Suppressor macrophage treated with lipopolysaccharide for 4 hours (primary cell): ENCODE measurements around the gene CDA.

ENCODE experiments used
- DNase-seq: peaks from one replicate; pipeline ENCODE4 v3.0.0-alpha.2; 2020

Gene CDA

DNA sequence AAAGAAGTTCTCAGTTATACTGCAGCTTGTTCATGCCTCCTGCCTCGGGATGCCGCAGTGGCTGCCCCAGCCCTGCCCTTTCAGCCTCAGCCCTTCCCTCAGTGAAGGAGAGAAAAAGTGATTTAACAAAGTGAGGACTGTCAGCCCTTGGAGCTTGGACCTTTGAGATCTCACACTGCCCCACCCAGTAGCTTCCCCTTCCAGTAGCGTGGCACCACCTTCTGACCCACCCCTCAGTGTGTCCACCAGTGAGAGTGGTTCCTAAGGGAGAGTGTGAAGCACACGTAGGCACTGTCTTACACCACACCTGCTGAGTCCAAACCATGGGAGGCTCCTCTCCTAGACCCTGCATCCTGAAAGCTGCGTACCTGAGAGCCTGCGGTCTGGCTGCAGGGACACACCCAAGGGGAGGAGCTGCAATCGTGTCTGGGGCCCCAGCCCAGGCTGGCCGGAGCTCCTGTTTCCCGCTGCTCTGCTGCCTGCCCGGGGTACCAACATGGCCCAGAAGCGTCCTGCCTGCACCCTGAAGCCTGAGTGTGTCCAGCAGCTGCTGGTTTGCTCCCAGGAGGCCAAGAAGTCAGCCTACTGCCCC is at the start of gene CDA:
Gene CDA (plus strand): TSS at position 464 of the 592 bp plus-strand sequence. CDS start 33 bp downstream, at position 497.
- peak; percentile 29 for DNase-seq

DNA sequence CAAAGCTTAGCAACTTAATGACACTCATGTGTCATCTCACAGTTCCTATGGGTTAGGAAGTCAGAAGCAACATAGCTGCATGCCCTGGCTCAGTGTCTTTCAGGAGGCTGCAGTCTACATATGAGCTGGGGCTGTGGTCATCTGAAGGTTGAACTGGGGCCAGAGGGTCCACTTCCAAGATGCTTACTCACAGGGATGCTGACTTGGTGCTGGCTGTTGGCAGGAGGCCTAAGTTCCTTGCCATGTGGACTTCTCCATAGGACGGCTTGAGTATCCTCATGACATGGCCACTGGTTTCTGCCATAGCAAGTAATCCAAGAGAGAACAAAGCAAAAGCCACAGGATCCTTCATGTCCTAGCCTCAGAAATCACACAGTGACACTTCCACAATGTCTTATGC is 48.6 kb upstream of the CDA start:
- no peak for DNase-seq

DNA sequence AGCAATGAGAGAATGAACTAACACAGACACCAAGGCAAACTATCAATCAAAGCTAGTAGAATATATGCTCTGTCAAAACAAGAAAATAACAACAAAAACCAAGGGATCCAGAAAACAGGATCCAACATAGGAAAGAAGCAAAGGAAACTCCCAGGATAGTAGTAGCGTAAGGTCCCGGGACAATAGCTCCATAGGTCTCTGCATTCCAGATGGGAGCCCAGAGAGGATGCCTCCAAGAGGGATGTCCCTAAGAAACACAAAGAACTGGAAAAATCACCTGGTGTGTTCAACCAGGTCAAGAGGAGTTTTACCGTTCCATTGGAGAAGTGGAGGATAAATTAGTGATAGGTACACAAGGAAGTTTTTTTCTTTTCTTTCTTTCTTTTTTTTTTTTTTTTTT is 42.3 kb upstream of the CDA start:
- no peak for DNase-seq

DNA sequence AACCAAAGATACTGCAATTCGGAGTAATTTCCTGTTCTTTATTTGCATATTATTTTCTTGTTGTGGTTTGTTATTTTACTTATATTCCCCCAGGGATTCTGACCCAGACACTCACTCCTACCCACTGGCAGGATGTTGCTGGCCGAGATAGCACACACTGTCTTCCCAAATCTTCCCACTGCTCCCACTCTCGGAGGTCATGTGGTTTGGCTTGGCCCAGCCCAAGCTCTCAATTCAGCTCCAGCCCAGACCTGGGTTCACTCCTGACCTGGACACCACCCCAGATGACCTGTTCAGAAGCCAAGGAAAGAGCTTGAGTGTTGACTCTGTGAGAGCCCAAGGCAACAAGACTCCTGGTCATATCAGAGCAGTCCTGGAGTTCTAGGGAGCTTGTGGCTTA is 37.7 kb upstream of the CDA start:
- no peak for DNase-seq

DNA sequence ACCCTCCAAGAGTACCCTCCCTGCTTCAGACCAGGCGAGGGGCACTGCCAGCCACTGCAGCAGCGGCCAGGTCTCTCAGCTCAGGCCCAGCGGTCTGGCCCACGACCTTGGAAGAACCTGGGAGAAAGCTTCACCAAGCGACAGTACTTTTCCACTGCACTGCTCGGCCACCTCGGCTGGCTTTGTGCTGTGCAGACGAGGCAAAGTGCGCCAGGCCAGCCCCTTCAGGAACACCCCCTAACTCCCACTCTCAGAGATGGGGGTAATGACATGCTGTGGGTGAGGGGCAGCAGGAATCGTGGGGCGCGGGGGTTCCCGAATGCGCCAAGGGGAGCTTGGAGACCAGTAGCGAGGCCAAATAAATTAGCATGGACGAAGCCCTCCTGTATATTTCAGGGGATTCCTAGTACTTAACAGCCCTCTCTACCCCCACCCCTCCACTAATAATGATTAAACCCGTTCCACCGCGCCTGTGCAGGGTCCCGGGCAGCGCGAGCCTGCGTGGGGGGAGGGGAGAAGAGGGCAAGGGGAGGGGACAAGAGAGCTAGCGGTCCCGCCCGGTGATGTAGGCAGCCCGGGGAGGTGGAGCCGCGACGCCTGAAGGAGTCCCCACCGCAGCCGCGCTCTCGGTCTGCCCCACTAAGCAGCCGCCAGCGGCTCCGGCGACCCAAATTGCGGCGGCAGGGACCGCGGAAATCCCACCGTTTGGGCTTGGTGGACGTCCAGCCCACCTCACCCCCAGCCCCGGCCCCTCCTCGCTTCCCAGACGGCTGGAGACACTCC is 36.8 kb upstream of the CDA start, which contains the start of gene FAM43B:
Gene FAM43B (plus strand): TSS at position 629 of the 783 bp plus-strand sequence. CDS start 401 bp downstream, outside the sequence.
- no peak for DNase-seq

DNA sequence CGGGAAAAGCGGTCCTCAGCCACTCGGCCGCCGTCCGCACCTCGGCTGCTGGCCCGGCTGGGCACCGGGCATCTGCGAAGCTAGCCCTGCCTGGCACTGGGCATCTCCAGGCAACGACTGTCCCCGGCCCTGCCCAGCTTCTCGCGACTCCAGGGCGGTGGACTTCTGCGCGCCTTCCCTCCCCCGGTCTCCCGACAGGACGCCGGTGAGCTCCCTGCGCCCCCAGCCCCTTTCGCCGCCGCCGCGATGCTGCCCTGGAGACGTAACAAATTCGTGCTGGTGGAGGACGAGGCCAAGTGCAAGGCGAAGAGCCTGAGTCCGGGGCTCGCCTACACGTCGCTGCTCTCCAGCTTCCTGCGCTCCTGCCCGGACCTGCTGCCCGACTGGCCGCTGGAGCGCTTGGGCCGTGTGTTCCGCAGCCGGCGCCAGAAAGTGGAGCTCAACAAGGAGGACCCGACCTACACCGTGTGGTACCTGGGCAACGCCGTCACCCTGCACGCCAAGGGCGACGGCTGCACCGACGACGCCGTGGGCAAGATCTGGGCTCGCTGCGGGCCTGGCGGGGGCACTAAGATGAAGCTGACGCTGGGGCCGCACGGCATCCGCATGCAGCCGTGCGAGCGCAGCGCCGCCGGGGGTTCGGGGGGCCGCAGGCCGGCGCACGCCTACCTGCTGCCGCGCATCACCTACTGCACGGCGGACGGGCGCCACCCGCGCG is 36.0 kb upstream of the CDA start:
- no peak for DNase-seq

DNA sequence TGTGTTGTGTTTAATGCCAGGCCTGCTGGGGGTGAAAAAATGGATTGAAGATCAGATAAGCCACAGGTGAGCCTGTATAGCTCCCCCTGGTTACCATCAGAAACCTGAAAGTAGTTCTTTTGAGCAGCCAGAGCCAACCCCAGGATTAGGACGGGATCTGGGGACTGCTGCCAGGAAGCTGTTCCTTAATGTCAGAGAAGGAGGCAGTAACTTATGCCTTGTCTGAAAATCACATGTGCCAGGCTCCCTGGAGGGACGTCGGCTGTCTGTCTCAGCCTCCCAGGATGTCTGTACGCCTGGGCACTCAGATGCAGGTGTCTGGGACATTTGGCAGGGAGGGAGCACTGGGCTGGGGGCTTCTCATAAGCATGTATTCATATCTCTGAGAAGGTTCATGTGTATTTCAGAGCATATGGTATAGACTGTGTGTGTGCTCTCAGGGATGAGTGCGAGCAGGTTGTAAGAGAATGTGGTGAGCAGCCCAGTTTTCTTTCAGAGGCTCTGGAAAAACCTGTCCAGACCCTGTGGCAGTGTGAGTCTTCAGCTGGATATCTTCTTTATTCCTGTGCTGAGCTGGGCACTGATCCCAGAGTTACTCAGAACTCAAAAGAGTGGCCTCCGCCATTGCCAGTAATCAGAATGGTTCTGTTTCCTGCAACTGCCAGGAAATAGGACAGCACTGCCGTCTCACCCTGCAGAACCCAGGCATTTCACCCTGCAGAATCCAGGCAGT is 33.7 kb upstream of the CDA start:
- no peak for DNase-seq

DNA sequence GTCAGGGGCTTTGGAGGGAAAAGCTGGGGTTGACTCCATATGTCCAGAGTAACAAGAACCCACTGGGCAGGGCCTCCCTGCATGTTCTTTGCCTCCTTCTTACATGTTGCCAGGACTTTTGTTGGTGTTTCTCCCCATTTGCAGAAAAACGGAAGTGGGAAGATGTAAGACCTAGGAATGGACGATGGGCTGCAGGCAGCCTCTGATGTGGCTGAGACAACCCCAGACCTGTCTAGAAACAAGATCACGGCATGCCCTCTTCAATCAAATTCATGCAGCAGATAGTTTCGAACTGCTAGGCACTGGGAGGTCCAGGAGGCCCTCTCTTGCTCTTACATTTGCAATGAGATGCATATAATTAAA is 33.2 kb upstream of the CDA start:
- DNase-seq: no peak

DNA sequence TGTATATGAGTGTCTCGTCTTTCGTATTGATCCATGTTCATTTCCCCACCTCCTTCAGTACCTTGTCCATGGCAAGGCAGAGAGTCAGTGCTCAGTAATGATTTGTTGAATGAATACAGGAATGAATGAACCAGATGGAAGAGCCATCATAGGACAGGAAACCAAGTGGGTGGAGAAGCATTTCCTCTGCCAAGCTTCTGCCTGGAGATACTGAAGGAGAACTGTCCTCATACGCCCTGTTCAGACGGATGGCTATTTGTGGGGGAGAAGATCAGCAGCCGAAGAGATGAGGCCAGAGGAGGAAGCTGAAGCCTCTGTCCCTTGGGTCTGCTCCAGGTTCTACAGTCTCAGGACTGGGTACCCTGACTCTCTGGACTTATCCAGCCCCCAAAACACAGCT is 30.7 kb upstream of the CDA start:
- DNase-seq: peak; percentile 9

DNA sequence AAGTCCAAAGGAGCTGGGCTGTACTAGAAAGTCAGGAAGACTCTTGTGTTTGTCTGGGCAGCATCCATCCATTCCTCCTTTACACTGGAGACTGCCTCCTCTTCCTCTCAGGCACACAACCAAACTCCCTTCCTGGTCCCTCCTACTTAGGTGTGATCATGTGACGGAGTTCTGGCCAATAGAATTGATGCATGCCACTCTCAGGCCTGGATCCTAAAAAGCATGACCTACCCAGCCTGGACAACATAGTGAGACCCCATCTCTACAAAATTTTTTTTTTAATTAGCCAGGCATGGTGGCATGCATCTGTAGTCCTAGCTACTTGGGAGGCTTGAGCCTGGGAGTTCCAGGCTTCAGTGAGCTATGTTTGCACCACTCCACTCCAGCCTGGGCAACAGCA is 27.9 kb upstream of the CDA start:
- no peak for DNase-seq

DNA sequence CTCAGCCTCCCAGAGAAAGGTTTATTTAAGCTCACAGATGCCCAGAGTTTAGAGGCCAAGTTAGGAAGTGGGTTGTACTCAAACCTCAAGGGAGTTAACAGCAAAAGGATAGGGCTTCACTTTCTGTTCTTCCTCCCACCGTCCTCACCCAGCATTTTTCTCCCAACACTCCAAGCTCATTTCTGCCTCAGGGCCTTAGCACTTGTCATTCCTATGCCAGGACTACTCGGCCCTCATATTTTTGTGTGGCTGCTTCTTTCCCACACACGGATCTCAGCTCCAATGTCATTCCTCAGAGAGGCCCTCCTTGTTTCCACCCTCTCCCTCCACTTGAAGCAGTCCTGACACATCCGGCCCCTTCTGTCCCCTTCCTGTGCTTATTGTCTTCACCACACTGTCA is 23.7 kb upstream of the CDA start:
- no peak for DNase-seq

DNA sequence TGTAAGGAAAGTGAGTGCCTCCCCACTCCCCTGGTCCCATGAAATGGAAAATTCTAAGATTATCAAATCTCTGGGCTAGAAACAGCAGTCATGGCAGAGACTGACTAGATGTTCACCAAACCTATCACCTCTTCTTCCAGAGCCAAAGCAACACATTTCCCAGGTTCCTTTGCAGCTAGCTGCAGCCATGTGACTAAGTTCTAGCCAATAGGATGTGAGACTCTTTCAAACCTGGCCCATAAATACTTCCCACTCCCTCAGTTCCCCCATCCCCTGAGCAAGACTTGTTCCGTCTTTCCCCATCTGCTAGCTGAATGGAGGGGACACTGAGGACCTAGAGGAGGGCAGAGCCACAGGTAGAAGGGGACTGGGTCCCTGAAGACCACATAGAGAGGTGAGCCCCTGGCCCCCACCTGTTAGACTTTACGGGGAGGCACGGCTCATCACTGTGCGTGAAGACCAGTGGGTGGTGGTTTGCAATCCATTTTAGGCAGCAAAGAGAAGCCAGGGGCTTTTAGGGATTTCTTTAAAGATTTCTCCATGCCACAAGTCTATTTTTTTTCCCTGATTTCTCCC is 19.3 kb upstream of the CDA start:
- no peak for DNase-seq

DNA sequence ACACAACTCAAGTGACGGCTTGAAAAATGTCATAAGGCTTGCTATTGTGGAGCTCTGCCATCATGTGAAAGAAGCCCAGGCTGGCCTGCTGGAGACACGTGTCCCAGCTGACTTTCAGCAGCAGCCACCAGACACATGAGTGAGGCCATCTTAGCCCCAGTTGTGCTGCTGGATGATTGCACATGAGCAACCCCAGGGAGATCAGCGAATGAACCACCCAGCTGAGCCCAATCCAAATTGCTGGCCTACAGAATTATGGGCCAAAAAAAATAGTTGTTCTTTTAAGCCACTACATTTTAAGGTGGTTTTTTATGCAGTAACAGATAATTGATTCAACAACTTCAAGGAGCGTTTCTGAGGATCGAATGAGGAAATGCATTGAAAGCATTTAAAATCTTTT is 17.5 kb upstream of the CDA start:
- DNase-seq: no peak

DNA sequence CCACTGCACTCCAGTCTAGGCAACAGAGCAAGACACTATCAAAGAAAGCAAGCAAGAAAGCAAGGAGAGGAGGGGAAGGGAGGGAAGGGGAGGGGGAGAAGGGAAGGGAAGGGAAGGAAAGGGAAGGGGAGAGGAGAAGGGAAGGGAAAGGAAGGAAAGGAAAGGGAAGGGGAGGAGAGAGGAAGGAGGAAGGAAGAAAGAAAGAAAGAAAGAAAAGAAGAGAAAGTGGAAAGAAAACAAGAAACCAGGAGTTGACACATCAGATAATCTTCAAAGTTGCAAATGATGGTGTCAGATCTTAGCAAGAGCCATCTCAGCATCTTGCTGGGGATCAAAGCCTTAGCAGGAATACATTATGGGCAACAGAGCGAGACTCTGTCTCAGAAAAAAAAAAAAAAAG is 14.9 kb upstream of the CDA start:
- no peak for DNase-seq

DNA sequence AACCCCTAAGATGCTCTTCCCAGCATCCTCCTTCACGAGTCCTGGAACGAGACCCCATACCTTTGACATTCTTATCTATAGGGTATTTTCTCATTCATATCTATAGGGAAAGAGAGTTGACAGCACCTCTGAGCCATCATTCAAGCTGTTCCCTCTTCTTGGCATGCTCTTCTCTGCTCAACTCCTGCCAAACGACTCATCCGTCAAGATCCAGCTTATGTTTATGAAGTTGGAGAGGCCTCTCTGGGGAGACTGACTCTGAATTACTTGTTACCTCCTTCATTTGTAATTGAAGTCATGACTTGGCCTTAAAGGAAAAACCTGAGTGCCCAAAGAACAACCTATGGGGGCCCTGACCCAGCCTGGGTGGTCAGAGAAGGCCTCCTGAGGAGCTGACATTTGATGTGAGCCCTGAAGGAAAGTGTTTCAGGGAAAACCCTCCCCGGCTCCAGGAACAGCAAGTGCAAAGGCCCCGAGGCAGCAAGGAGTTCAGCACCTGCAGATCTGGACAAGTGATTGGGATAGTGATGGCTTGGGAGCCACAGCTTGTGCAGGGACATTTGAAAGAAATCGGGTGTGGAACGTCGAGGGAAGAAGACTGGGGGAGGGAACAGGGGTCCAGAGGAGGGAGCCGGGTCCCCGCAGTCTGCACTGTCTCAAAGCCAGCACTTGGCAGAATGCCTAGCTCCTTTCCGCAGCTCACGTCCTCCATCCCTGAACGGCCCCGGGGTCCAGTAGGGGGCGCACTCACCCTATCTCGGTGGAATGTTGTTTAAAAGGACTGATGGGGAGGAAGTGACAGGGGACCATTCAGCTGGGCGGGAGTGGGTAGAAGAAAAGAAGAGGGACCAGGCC is 14.0 kb upstream of the CDA start:
- peak; percentile 94 for DNase-seq

DNA sequence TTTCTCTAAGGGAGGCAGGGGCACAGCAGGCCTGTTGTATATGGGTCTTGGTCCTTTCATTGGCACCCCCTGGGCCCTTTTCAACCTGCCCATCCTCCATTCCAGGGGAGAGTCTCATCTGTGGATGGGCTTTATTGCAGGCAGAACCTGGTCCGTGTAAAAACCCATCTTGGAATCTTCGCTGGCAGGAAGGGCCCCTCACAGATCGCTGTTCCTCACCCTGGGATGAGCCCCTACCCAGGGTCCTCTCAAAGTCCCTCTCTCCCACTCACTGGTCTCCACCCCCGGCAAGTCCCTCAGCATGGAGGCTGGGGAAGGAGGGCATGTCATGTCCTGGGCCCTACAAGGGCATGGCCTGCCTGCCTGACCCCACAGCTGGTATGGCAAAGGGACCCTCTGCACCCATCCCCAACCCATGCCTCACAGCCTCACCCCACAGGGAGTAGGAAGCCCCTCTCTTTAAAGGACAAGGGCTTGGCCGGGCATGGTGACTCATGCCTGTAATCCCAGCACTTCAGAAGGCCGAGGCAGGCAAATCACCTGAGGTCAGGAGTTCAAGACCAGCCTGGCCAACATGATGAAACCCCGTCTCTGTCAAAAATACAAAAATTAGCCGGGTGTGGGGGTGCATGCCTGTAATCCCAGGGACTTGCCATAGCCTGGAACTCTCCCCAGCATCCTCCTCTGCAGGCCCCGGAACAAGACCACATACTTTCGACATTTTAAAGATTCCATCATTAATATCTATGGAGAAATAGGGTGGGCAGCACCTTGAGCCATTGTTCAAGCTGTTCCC is 13.2 kb upstream of the CDA start:
- DNase-seq: no peak

DNA sequence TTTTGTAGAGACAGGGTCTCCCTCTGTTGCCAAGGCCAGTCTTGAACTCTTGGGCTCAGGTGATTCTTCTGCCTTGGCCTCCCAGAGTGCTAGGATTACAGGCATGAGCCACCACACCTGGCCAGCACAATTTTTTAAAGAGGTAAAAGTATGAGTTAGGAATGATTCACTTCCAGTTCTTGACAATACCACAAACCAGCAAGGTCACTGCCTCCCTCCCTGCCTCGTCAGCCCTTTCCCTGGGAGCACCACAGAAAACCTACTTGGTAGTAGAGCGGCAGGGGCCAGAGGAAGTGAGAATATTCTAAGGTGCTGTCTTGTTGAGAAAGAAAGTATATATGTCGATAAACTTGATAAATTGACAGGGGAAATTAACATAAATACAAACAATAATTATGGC is 10.8 kb upstream of the CDA start:
- no peak for DNase-seq

DNA sequence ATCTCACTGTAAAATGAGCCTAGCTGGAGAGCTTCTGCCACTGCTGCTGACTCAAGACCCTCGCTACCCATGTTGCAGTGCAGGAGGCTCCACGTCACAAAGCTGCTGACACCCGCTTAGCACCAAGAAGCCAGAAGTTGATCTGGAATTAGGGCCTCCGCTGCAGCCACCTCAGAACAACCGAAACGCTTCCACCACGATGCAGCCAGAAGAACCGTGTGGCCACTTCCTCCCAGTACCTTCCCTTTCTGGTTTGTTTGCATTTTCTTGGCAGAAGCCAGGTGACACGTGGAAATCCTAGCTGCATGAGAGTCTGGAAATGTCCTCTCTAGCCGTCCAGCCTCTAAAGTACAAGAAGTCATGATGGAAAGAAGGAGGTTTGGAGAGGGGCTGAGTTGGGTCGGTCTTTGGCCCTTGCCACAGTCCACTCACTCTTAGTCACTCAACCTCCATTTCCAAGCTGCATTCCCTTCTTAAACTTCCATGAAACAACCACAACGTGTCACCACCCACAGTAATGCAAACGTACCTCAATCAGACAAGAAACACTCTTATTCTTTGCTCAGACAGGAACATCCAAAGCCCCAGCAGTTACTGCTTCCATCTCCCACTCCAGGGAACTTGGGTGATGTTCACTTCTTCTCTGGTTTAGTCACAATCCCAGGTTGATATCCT is 10.0 kb upstream of the CDA start:
- no peak for DNase-seq

DNA sequence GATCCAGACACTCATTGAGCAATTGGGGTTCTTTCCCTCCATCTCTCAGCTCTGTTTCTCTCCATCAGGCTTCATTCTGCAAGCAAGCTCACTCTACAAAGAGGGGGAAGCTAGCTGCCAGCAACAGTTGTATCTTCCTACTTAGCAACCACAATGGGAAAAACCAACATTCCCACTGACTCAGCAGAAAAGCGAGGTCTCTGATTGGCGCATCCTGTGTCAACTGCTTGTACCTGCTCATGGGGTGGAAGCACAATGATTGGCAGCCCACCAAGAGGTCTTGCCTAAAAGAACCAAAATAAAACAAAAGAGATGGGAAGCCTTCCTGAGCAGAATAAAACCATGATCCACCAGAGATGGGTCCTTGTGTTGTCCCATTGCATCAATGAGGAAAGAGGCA is 4.0 kb upstream of the CDA start:
- DNase-seq: peak; percentile 32

DNA sequence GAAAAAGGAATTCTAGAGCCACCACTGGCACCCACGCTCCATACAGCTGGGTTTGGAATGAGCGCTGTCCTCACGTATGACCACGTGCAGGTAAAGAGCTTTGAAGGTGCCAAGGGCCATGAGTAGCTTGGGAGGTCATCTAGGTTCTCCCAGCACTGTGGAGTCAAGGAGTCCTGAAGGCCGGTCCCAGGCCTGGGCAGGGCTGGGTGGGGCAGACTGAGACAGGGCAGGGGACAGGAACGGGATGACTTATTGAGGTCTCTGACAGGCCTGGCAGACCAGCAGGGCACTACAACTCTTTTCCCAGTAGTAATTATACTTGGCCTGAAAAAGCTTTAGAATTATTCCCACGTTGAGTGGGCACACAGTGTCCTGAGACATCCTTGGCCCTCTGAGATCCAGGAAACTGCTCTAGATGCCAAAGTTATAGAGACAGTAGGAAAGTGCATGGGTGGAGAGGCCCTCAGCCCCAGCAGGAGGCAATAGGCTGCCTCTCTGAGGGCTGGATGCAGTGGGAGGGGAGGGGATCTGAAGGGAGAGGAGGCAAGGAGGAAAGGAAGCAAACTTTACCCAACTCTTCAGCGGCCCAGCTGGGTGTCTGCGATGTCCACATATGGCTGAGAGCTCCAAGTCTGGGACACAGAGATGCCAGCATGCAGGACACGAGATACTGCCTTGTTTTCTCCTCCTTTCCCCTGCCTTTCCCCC is 1.8 kb upstream of the CDA start:
- no peak for DNase-seq
